Fibroblast of peridontal ligament (primary cell): ENCODE results near the gene CYP26A1.
"Not testable (repeated sequence)": the region's sequence is repeated elsewhere in the genome, so short reads cannot be mapped to it uniquely, and the experiment has no call there.

Experiments used
- DNase-seq: peaks from one replicate; pipeline ENCODE4 v3.0.0-alpha.2; 2010; ENCODE audit errors: extremely low read depth

CYP26A1 gene

DNA sequence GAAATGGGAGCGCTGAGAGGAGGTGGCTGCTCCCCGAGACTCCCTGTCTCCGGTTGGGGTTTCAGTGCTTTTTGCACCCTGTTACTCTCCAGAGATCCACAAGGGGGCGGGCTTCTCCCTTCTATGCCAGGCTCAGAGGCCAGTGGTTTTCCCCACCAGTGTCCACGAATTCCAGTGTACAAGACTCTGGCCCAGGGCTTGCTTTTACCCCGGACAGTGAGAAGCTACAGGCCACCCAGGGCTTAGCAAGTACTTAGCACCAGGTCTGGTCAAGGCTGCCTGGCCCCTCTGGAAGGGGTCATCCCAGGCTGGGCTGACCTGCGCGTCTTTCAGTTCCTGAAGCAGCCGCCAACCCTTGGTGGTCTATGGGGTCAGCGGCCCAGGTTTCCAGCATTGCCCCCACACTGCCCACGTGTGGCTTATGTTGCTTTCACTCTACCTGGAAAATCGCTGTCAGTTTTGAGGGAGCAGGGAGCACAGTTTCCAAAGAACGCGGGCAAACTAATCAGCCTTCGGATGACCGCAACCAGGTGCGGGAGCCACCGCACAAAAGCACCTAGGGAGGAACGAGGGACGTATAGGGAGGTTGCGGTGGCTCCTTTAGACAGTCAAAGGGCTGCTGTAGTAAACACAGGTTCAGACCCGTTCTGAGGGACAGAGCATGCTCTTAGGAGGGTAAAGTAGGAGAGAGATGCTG lies 6.8 kb downstream of the CYP26A1 start:
- peak; percentile 58 for DNase-seq

DNA sequence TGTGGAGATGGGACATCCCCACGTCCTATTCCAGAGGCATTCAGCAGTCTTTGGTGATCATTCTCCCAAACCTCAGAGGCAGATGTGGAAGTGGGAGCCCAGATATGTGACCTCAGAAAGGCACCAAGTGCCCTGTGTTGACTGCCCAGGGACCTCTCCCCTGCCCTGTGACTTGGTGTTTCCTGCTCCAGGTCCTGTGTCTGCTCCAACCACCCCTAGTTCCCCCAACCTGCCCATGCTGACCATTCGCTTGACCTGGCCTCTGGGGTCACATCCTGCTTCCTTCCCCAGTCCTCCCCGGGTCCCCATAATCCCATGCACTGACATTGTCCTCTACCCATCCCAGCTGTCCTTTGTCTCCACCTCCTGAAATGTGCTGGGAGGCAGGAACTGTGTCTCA lies 7.6 kb downstream of the CYP26A1 start:
- no peak for DNase-seq

DNA sequence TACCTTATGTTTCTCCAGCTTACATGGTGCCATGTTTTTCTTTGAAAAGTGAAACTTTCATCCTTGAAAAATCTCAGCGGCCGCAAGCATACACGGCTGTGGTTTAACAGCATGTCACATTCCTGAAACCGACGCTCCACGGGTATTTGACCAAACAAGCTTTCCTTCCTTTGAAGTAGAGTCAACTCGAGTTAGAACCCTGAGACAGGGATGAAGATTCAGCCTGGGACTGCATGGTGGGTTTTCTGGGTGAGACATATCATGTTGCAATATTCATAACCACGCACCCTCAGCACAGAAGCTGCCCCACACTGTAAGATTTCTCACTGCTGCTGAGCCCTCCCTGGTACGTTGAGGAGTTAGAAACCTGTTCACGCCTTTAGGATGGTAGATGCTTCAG lies 8.1 kb downstream of the CYP26A1 start:
- no peak for DNase-seq

DNA sequence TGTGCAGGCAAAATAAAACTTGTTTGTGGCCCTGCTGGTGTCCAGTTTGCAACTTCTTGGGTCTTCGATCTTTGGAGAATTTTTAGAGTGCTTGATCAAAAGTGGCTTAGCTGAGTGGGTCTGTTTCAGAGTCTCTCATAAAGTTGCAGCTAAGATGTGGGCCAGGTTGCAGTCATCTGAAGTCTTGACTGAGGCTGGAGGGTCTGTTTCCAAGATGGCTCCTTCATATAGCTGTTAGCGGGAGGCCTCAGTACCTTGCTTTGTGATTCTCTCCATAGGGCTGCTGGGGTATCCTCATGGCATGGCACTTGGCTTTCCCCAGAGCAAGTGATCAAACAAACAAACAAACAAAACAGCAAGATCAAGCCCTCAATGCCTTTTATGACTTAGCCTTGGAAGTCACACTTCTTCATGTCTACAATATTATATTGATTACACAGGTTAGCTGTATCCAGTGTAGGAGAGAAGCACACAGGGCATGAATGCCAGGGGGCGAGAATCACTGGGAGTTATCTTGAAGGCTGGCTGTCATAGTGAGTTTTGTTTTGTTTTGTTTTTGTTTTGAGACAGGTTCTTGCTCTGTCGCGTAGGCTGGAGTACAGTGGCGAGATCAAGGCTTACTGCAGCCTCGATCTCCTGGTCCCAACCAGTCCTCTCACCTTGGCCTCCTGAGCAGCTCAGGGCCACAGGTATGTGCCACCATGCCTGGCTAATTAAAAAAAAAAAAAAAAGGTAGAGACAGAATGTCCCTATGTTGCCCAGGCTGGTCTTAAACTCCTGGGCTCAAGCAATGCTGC lies 10.2 kb downstream of the CYP26A1 start:
- no peak for DNase-seq

DNA sequence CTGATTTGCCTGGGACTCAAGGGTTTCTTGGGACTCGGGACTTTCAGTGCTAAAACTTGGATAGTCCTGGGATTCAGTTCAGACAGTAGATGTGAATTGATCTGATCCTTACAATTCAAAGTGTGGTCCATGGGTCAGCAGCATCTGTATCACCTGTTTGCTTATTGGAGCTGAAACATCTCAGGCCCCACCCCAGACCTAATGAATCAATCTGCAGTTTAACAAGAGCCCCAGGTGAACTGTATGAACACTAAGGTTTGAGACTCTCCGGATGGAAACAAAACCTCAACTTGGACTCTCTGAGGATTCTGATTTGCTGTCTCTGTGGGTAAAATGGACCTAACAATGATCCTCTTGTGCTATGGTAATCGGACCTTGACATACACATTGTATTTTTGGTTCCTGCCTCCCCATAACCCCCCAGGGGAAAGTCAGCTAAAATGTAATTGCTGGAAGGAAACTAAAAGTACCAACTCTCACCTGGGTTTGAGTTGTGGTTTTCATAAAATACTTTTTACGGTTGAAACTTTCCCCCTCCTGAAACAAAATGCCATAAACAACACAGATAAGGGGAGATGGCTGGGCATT lies 11.7 kb downstream of the CYP26A1 start:
- no peak for DNase-seq

DNA sequence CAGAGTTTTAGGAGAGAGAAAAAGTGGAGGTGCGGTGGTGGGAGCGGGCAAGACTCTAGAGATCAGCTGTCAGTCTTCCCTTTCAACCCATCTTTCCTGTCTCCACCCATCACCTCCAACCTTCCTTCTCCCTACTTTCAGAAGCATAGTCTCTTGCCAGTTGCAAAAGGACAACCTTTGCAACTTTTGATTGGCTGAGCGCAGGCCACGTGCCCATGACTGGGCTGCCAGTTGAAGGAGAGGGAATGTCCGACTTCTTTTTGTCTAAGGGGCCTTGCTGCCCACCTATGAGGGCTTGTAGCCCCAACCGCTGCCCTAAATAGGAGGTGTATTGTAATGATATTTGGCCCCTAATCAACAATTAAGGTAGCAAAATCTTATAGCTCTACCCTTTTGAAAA lies 12.6 kb downstream of the CYP26A1 start:
- no peak for DNase-seq

DNA sequence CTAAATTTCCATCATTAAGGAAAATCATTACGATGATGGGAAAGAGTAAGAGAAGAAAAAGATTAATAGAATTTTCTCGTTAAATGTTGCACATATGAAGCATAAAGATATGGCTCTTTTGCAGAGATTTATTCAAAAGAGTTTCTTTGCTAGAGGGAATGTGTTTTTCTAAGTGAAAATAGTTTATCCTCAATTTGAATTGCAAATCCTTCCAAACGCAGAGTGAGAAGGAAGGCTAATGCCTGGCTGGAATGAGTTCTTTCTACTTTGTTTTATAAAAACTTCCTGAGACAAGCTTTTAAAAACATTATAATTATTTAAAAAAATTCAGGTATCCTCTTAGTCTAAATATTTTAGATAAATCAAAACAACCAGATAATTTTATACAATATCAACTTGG lies 14.2 kb downstream of the CYP26A1 start:
- no peak for DNase-seq

DNA sequence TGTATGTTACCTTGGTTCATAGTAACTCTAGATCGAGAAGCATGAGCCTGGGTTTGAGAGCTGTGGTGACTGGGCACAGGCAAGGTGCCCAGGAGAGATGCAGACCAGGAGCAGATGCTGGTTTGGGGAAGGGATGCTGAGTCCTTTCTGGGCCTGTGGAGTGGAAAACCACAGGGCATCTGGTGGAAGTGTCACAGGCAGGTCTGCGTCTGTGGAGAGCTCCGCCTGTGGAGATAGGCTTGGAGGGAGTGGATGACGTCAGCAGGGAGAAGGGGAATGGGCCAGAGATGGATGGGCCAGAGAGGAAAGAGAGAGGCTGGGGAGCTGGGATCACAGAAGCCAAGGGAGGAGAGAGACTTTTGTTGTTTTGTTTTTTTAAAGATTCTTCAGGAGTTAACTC lies 14.8 kb downstream of the CYP26A1 start:
- DNase-seq, result no peak

DNA sequence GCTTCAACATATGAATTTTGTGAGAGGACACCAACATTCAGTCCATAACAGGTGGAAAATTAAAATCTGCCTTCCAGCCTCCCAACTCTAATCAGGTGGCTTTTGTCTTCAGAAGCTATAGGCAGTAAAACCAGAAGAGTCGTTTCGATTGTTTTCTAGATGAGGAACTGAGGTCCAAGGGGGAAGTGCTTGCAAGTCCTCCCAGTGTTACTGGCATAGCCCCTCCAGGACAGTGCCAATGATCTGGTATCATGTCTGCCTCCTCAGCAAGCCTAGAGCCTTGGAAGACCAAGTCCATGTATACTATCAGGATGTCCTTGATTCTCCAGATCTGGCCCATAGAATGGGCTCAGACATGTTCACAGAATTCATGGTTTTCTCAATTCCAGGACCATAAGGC lies 16.9 kb downstream of the CYP26A1 start:
- no peak for DNase-seq

DNA sequence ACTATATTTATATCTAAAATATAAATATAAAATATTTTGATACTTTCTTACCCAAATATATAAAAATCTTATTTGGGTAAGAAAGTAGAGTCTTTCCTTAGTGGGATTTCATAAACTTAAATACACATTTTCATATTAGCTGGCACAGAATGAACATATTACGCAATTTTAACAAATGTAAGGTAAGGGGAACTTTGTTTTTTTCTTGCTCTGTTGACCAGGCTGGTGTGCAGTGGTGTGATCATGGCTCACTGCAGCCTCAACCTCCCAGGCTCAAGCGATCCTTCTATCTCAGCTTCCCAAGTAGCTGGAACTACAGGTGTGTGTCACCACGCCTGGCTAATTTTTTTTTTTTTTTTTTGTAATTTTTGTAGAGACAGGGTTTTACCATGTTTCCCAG lies 18.3 kb downstream of the CYP26A1 start:
- DNase-seq, result no peak

DNA sequence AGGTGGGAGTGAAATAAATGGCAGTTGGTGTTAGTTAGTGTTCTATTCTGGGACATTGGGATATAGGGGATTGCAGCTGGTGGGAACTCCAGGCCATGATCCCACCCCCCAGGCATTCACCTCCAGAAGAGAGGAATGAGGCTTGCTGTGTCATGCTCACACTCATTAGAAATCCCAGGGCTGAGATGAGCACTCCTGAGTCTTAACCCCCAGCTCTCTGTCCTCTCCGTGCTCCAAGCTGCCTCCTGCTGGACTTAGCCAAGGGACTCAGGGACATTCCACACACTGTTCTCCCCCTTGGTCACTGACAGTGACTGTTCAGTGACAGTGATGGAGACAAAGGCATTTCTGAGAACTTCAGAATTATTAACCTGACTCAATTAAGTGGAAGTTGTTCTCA lies 21.5 kb downstream of the CYP26A1 start:
- DNase-seq, result no peak

DNA sequence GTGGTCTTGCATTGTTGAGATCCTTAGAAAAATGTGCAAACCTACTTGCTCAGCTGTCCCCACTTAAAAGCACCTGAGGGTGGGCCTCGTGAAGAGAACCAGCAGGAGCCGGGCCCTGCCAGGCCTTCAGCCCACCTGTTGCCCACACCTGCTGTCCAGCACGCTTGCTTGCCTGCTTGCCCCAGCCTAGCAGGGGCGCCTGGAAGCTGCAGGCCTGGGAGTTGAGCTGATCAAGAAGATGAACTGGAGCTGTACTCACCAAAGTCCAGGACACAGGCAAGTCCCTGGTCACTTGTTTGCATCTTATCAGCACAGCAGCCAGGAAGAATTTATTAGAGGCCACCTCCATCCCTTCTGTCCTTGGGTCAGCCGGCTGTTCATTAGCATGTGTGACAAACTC lies 23.2 kb downstream of the CYP26A1 start:
- no peak for DNase-seq

DNA sequence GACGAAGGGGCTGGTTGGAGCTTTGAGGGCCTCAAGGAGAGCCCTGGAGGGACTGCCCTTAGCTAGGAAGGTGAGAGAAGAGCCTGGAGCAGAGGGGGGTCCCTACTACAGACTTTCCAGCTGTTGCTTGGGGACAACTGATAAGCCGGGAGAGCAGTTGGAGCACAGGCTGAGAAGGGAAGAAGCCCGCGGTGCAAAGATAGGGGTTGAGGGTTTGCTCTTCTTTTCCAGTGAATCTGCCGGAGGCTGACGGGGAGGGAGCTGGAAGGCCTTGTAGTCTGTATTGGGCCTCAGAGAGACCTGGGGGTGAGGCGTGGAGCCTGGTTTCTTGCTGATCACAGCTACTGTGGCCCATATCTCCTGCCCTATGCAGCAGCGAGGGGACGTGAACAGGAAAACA lies 23.7 kb downstream of the CYP26A1 start:
- no peak for DNase-seq

DNA sequence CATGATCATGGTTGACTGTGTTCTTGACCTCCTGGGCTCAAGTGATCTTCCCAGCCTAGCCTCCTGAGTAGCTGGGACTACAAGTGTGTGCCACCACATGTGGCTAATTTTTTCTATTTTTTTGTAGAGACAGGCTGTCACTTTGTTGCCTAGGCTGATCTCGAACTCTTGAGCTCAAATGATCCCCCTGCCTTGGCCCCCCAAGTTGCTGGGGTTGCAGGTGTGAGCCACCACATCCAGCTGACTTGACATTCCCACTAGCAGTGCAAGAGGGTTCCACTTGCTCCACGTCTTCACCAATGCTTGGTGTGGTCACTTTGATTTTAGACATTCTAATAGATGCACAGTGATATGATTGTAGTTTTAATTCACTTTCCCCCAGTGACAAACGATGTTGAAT lies 25.1 kb downstream of the CYP26A1 start:
- no peak for DNase-seq

DNA sequence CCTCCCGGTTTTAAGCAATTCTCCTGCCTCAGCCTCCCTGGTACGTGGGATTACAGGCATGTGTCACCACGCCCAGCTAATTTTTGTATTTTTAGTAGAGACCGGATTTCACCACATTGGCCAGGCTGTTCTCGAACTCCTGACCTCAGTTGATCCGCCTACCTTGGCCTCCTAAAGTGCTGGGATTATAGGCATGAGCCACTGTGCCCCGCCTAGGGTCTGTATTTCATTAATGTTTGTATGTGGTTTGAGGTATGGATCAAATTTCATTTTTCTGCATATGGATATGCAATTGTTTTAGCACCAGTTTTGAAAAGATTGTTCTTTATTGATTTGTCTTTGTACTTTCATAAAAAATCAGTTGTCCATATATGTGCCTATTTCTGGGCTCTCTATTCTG lies 26.0 kb downstream of the CYP26A1 start:
- no peak for DNase-seq

DNA sequence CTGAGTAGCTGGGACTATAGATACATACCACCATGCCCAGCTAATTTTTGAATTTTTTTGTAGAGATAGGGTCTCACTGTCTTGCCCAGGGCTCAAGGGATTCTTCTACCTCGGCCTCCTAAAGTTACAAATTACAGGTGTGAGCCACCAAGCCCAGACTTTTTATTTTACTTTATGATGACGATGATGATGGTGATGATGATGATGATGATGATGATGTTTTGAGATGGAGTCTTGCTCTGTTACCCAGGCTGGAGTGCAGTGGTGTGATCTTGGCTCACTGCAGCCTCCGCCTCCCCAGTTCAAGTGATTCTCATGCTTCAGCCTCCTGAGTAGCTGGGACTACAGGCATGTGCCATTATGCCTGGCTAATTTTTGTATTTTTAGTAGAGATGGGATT lies 27.5 kb downstream of the CYP26A1 start:
- not testable (repeated sequence) for DNase-seq

DNA sequence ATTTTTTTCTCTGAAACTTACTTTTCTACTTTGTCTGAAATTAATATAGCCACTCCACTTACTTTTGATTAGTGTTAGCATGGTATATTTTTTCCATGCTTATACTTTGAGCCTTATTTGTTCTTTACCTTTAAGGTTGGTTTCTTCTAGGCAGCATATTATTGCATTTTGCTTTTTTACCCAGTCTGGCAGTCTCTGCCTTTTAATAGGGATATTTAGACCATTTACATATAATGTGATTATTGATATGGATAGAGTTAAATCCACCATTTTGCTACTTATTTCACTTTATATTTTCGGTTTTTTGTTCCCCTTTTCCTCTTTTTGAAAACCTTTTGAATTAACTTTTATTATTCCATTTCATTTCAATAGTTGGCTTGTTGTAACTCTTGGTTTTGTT lies 30.3 kb downstream of the CYP26A1 start:
- DNase-seq, result no peak

DNA sequence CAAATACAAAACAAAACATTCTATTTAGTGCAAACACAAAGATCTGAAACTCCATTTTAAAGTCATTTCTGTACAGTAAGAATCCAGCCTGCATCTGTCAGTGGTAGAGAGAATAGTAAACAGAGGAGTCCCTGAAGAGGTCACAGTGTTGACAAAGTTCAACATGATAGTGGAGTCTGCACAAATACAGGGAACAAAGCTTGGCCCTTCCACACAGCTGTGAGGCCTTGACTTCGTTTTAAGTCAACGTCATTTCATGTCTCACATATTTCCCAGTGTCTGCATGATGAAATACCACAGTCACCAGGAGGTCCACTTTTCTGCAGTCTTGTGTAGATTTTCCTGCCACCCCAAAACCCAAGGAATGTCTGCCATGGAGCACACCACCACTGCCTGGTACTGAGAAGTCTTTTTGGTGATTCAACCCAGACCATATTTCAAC lies 33.0 kb downstream of the CYP26A1 start:
- DNase-seq, result peak; percentile 58

DNA sequence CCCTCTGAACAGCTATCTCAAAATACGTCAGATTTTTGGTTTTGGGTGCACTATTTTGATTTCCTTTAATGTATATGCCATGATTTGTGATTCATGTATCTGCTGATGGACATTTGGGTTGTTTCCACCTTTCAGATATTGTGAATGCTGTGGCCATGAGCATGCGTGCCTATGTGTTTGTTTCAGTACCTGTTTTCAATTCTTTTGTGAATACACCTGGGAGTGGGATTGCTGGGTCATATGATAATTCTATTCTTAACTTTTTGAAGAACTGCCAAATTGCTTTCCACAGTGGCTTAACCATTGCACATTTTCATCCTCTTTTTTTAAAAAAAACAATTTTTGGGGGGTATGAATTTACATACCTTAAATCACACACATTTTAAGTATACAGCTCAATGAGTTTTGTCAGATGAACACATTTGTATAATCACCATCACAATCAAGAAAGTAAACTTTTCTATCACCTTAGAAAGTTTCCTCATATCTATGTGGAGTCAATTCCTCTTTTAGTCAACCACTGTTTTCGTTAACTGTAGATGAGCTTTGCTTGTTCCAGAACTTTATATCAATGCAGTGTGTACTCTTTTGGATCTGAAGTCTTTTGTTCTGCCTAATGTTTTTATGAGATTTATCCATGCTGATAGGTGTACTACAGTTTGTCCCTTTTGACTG lies 36.9 kb downstream of the CYP26A1 start:
- no peak for DNase-seq

DNA sequence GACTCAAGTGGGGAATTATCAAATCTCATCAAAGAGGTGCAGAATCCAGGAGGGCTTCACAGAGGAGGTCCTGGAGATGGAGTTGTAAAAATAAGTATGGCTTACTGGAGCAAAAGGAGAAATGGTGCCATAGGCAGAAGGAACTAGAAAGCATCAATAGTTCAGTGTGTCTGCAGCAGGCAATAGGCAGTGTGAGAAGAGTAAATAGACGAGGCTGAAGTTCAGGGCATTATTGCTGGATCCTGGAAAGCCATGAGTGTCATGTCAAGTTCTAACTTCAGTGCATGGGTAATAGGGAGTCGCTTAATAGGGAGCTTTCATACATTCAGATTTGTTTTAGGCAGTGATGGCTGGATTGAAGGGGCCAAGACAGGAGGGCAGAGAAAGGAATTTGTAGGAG lies 39.3 kb downstream of the CYP26A1 start:
- no peak for DNase-seq

DNA sequence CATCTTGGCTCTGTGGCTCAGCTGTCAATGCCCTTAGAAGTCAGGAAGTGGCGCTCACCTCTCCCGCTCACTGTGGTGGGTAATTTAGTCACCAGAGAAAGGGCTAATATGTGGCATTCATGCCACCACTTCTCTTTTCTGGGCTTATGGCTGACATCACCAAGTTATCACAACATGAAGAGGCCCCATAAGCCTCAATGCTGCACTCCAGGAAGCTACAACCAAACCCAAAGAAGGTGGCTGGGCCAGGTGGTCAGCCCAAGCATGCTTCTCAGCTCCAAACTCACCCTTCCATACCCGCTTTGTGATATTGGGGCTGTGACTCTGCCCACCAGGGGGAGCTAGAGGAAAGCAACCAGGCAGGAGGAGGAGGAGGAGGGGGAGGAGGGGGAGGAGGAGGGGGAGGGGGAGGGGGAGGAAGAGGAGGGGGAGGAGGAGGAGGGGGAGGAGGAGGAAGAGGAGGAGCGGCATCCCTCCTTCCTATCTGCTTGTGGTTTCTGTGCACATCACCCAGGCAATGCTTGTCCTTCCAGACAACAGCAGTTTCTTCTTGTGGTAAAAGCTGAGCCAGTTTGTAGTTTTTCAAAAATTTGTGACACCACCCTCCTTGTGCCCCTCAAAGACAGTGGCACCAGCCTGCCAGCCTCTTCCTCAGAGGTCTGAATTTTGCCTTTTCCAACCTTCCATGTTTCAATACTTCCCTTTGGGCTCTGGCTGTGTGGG lies 42.1 kb downstream of the CYP26A1 start:
- DNase-seq, result peak; percentile 30

DNA sequence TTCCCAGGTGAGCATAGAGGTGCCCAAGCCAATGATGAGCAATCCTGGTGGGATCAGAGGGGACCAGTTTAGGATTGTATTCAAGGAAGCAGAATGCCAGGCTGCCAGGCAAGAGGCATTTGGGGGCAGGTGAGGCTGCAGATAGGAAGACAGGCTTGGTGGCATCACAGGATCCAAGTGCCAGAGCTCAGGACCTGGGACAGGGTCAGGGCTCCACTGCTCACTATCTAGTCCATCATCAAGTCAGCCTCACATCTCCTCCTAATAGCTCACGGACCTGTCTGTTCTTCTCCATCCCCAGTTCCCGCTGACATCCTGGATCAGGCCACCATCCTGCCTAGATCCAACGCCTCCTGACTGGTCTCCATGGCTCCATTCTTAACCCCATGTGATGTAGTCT lies 47.6 kb downstream of the CYP26A1 start:
- DNase-seq, result no peak
